Caki2 (cell line): ENCODE data around the gene PROK2. TPM values are rescaled to one million over a fixed set of nuclear protein-coding genes. Genes with fewer than 3 reads are reported as not detected.
A peak's percentile ranks its signal among the peaks of the same experiment; 100 is the strongest.

Experiments
- DNase-seq: peaks from one replicate; pipeline ENCODE4 v3.0.0-alpha.2; 2015; ENCODE audit warnings: low read depth
- in situ Hi-C: cut with HindIII; loops from 2 replicates; pipeline ENCODE4 v1.10.0; 2016; ENCODE audit warnings: low sequenced_read_pairs, low pct_unique_long_range_greater_than_20kb, mixed read lengths
- total RNA-seq: library from RNA; depleted of rRNA; stranded (reverse); fragments of >200 nt; shearing (Covaris generic); gene quantifications from 2 replicates; pipeline ENCODE4 v1.2.3, GENCODE V29; 2014; ENCODE audit warnings: low replicate concordance

The PROK2 gene
- total RNA-seq, 1 experiment from 2014 or later: not detected

DNA sequence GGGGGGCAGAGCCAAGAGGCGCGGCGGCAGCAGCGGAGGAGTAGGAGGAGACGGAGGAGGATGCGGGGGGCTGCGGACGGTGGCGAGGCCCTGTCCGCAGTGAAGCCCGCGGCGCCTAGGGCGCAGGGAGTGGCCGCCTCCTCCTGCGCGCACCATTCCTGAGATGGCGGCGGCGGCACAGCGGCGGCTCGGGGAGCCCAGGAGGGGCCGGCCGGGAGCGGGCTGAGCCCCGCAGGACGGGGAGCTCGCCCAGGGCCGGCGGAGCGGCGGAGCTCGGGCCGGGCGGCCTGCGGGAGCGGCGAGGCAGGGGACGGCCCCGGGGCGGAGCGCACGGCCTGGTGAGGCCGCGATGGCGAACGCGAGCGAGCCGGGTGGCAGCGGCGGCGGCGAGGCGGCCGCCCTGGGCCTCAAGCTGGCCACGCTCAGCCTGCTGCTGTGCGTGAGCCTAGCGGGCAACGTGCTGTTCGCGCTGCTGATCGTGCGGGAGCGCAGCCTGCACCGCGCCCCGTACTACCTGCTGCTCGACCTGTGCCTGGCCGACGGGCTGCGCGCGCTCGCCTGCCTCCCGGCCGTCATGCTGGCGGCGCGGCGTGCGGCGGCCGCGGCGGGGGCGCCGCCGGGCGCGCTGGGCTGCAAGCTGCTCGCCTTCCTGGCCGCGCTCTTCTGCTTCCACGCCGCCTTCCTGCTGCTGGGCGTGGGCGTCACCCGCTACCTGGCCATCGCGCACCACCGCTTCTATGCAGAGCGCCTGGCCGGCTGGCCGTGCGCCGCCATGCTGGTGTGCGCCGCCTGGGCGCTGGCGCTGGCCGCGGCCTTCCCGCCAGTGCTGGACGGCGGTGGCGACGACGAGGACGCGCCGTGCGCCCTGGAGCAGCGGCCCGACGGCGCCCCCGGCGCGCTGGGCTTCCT is 31.0 kb downstream of the PROK2 start, which contains the start of gene GPR27:
TSS of gene GPR27 (plus strand) at position 155 of the 909 bp plus-strand sequence. CDS start at position 350, 195 bp downstream.
- DNase-seq: peak; percentile 59
- in situ Hi-C loops: no loop called here

DNA sequence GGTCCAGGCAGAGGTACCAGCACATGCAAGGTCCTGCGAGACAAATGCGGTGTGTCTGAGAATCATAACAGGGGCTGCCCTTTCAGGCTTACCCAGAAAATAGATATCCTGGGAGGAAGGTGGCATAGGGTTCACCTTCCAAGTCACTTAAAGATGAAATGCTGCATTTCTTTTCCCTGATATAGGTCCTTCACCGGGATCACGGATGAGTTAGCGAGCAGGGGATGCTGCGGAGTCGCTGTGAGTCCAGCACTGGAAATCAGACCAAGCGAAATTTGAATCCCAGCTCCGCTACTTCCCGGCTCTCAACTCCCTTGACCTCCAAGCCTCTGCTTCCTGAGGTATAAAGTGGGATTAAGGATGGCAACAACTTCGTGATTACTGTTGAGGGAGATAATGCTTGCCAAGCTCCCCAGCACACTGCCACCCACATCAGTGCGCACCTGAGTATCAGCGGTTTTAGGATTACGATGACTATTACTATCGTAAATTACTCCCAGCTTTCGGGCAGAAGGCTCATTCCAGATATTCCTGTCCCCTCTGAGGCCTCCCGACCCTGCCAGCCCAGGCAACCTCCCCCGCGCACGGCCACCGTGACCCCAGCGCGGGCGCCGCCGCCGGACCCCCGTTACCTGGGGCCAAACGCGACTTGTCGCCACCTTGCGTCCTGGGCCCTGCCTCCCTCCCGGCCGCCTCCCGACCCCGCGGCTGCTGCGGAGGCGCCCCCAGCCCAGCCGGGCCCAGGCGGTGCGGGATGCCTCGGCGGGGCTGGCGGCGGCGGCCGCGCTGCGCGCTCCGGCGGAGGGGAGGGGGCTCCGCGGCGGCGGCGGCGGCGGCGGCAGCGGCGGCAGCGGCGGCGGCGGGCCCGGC is 31.9 kb downstream of the PROK2 start:
- in situ Hi-C loops: no loop called here
- DNase-seq: no peak

DNA sequence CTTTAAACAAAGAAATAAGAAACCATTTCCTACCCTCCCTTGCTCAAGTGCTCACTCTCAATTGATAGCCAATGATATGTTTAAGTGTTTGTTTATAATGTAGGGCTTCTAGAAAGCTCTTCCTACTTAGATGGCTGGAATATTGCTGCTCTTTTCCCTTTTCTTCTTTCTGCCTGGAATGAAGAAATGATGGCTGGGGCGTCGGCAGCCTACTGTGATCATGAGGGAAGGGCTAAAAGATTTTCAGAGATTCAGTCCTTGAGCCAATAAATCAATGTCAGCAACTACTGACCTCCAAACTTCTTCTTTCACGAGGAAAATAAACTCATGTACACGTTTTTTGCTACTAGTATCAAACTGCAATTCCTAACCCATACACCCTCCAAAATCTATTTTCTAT is 33.3 kb downstream of the PROK2 start:
- in situ Hi-C loops: no loop called here
- DNase-seq: no peak

DNA sequence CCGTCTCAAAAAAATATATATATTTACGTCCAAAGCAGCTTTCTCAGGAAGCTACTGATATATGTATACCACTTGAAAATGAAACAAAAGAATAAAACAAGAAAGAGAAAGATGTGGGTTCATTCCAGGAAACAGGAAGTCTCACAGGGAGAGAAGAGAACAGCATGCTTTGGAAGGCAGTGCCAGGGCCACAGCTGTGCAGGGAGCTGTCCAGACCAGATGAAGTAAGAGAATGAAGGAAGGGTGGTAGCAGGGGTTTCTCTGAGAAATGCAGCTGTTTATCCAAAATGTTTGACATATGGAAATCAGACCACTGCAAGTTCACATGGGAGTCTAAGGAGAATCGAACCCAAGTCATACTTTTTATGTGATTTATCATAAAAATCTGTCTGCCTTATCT is 40.2 kb downstream of the PROK2 start:
- no peak for DNase-seq
- in situ Hi-C loops: no loop called here

DNA sequence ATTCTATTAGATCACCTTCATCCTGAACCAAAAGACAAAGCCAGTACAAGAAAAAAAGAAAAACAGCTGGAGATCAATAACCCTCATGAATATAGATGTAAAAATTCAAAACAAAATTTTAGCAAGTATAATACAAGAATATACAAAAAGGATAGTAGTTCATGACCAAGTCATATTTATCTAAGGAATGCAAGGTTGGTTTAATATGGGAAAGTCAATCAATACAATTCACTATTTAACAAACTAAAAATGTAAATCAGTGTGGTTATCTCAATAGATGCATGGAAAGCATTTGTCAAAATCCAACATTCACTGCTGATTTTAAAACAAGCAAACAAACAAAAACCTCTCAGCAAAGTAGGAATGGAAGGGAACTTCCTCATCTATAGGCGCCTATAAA is 42.3 kb downstream of the PROK2 start:
- in situ Hi-C loops: no loop called here
- no peak for DNase-seq

DNA sequence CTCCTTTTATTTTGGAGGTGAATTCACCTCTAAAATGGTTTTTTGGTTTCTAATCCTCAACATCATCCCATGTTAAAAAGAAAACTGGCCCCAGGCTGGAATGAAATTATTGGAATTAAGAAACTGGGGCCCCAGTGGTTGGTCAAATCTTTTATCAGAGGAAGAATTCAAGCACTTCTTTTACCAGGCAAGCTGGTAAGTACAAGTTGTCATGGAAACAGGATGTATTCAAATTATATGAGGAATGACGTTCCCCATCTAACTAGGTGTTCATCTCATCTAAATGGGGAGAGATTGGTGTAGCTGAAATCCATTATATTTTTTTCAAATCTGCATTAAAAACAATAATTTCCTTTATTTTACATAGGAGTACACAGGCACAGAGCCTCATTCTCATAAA is 50.1 kb downstream of the PROK2 start:
- no peak for DNase-seq
- in situ Hi-C loops: no loop called here

DNA sequence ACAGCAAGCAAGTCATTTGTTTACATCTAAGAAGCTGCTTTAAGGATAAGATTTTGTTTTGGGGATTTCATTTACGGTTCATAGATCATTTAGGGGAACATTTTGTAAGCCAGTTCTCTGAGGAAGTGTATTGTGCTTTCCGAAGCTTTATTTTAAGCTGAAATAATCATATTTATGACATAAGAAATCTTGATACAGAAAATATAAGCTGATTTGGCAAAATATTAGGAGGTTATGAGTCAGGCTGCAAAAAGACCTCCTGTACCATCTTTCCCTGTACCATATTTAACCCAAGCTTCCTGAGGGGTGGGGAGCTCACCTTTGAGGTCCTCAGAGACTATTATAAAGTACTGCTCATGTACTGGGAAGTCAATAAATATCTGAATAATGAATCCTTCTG is 51.6 kb downstream of the PROK2 start:
- in situ Hi-C loops: no loop called here
- no peak for DNase-seq

DNA sequence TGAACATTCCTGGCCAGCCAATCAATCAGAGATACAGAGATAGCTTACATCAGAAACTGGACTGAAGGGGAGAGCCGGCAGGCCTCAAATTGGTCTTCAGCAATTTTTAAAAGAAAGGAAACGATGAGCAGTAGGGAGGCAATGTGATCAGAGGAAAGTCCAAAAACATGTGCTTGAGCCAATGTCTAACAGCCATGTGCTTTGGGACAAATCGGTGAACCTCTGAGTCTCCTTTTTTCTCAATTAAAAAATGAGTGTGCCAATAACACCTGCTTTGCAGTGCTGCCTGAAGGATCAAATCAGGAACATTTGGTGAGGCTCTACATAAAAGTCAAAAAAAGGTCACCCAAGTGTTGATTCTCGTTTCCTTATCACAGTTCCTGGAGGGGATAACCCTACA is 52.3 kb downstream of the PROK2 start:
- in situ Hi-C loops: no loop called here

DNA sequence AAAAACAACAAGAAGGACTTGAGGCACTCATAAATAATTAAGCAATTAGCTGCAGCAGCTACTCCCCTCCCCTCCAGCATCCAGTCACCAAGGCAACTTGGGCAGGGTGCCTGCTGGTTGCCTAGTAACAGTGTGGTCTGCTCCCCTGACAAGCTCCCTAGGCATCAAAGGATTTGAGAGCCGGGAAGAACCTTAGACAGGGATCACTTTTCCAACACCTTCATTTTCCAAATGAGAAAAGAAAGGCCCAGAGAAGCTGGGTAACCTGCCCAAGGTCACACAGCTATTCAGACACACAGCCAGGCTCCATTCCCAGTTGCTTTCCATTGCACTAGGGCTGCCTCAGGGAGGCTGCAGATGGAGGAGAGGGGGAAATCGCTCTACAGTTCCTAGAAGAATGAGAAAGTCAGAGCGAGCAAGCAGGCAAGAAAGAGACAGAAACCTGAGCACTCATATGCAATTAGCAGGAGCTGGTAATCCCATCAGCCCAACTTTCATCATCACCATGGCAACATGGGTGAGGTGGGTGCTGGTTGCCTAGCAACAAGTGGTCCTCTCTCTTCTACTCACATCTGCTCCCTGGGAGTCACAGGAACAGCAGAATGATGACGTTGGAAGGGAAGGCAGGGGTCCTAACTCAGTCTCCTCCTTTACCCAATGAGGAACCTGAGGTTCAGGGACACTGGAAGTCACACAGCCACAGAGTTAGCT is 56.2 kb downstream of the PROK2 start:
- in situ Hi-C loops: no loop called here
- no peak for DNase-seq

More for the DNA sequence above, 52.3 kb downstream of the PROK2 start:
- DNase-seq: no peak

DNA sequence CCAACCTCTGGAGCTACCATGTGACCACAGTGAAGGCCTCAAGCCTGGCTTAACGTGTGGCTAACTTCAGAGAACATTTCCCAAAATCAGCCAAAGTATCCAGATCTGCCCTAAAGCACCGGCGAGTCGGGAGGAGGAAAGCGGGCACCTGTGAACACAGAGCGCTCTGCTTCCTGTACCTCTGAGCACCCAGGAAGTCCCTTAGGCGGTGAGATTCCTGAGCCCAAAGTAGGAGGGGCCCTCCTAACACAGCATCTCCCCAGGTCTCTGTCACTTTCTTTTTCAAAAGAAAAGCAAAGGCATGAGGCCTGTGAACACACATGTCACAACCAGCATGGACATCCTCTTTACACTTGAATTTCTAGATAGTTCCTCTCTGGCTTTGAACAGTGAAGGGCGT is 58.8 kb downstream of the PROK2 start:
- DNase-seq: no peak
- in situ Hi-C loops: no loop called here

DNA sequence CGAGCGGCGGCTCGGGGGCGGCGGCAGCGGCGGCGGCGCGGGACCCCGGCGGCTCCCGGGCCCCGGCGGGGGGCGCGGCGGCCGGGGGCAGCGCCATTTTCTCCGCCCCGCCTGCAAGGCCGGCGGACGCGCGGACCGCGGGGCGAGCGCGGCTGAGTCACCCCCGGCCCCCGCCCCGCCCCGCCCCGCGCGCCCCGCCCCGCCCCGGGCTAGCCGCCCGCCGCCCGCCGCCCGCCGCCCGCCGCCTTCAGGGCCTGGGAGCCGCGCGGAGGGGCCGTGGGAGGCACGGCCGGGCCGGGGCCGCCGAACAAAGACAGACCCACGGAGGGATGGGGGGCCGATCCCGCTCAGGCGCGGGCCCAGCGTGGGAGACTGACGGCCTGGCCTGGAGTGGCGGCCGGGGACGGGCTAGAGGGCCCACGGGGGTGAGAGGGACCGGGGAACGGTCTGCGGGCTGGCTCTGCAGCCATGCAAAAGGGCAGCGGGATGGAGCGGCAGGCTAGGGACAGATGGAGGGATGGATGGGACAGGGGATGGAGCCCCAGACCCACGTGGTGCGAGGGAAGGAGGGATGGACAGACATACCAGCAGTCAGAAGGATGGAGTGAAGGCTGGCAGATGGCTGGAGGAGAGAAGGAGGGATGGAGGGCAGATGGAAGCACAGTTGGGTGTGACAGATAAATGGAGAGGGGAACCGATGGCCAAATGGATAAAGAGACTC is 59.5 kb downstream of the PROK2 start, which contains the start of gene EIF4E3:
TSS of gene EIF4E3 (minus strand) at position 132 of the 721 bp plus-strand sequence. CDS start at position 97, 35 bp downstream.
- no peak for DNase-seq
- in situ Hi-C loops: no loop called here

DNA sequence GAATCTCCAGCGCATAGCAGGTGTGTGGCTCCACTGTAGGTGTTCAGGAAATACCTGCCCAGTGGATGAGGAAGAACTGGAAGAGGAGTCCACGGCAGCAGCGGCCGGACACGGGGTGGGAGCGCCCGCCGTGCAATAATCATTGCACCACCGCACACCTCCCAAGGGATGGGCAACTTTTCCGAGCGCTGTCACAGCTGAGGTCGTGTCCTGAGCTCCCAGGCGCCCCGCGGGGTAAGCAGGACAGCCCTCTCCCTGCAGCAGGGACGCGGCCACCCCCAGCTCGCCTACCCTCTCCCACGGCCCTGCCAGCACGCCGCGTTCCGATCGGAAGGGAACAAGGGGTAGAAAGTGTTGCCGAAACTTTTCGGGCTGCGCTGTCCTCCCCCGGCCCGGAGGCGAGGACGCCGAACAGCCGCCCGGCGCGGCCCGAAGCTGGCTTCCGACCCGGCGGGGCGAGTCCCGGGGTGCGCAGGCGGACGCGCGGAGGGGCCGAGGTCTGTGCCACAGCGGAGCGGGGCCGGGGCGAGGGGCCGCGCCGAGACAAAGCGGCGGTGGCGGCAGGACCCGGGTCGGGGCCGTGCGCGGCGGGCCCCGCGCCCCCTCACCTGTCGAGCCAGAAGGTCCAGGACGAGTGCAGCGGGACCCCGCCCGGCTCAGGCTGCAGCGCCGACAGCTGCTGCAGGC is 60.2 kb downstream of the PROK2 start:
- in situ Hi-C loops: no loop called here
- DNase-seq: no peak

DNA sequence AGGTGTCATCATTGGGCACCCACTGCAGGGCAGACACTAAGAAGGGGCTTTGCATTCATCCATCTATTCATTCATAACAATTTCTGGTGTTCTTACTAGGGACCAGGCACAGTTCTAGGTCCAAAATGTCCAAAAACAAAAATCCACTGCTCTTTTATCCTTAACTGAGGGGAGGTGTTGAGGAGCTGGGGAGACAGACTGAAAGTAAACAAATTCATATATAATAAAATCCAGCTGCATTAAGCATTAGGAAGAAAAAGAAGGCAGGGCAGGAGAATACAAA is 60.8 kb downstream of the PROK2 start:
- in situ Hi-C loops: no loop called here
- no peak for DNase-seq

DNA sequence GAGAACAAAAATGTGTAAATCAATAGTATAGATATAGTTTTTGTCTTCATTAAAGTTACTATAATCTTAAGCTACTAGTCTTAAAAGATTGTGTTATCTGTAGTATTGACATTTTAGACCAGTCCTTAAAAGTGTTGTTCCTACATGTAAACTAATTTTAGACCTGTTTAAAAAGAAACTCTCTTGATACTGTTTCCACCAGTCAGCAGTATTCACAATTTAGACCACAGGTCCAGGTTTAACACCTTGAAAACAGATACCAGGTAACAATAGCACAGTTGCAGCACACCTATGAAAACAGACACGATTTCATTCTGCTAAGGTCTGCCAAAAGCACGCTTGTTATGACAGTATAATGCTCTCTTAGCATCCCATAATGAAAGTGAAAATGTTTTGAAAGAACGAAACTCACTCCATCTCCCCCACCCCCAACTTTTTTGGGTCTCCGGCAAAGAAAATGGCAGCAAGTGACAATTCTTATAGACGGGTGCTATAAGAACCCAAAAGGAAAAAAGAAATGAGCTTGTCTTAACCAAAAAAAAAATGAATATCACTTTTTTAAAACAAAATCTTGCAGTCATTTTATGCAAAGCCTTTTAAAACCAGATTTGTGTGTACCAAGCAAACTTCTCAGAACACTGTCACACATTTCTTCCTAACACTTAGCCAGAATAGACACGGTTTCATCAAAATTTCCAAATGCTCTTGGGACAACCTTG is 61.3 kb downstream of the PROK2 start:
- in situ Hi-C loops: no loop called here
- no peak for DNase-seq

DNA sequence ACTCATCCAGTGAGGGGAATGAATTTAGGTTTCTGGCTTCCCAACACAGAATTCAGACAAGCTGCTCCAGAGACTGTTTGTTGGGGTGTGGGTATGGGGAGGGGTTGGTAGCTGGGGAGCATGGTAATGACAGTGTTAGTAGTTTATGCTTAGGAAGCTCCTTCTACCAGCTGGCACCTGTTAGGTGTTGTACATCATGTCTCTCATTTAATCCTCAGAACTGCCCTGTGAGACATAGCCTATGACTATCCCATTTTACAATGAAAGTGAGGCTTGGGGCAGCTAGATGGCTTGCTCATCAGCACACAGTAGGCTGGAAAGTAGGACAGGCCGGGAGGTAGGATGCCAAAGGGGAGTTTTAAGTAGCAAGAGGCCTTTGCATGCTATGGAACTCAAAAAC is 62.3 kb downstream of the PROK2 start:
- DNase-seq: no peak
- in situ Hi-C loops: no loop called here
